MM.1S (cell line): Measurements from ENCODE around the gene CSNK1A1L.

ENCODE experiments used
- DNase-seq: peaks from one replicate; pipeline ENCODE4 v3.0.0-alpha.2; 2015
- H2AFZ ChIP-seq: fragments of 300-600 bp; sonication (generic); 2 replicates; pipeline ENCODE4 v1.6.0; 2016; ENCODE audit warnings: antibody characterized with exemption, low read length
- H3F3A ChIP-seq: fragments of 300-600 bp; sonication (generic); 2 replicates; pipeline ENCODE4 v1.6.1; 2016; ENCODE audit warnings: mild to moderate bottlenecking, antibody characterized with exemption, low read length, moderate library complexity, mixed read lengths; ENCODE audit not compliant: insufficient read depth
- H3K27ac ChIP-seq: fragments of 300-600 bp; sonication (generic); 2 replicates; pipeline ENCODE4 v1.5.1; 2016; ENCODE audit warnings: mild to moderate bottlenecking, low read length
- H3K27me3 ChIP-seq: fragments of 300-600 bp; sonication (generic); replicated peaks from 2 replicates; pipeline ENCODE4 v1.6.0; 2016; ENCODE audit warnings: low read length; ENCODE audit not compliant: insufficient read depth
- H3K36me3 ChIP-seq: fragments of 300-600 bp; sonication (generic); replicated peaks from 2 replicates; pipeline ENCODE4 v1.6.1; 2016; ENCODE audit warnings: mild to moderate bottlenecking, low read length, mixed read lengths; ENCODE audit not compliant: insufficient read depth
- H3K4me1 ChIP-seq: fragments of 300-600 bp; sonication (generic); 2 replicates; pipeline ENCODE4 v1.6.1; 2016; ENCODE audit warnings: low read length, mixed read lengths
- H3K4me2 ChIP-seq: fragments of 300-600 bp; sonication (generic); 2 replicates; pipeline ENCODE4 v1.6.0; 2016; ENCODE audit warnings: low read depth, low read length
- H3K4me3 ChIP-seq: fragments of 300-600 bp; sonication (generic); 2 replicates; pipeline ENCODE4 v1.5.1; 2016; ENCODE audit warnings: low read length, mixed read lengths
- H3K79me2 ChIP-seq: fragments of 300-600 bp; sonication (generic); 2 replicates; pipeline ENCODE4 v1.6.1; 2016; ENCODE audit warnings: mixed run types, low read length, mixed read lengths
- H3K9ac ChIP-seq: fragments of 300-600 bp; sonication (generic); 2 replicates; pipeline ENCODE4 v1.6.1; 2016; ENCODE audit warnings: low read length, mixed read lengths
- H3K9me2 ChIP-seq: fragments of 300-600 bp; sonication (generic); replicated peaks from 2 replicates; pipeline ENCODE4 v1.6.1; 2016; ENCODE audit warnings: mild to moderate bottlenecking, low read length, mixed read lengths; ENCODE audit not compliant: insufficient read depth
- H3K9me3 ChIP-seq: fragments of 300-600 bp; sonication (generic); replicated peaks from 2 replicates; pipeline ENCODE4 v1.6.1; 2016; ENCODE audit warnings: mild to moderate bottlenecking, low read length, mixed read lengths; ENCODE audit not compliant: insufficient read depth
- H4K20me1 ChIP-seq: fragments of 300-600 bp; sonication (generic); 2 replicates; pipeline ENCODE4 v1.6.1; 2016; ENCODE audit warnings: mild to moderate bottlenecking, low read length, moderate library complexity, mixed read lengths; ENCODE audit not compliant: insufficient read depth
- EZH2 ChIP-seq: fragments of 300-600 bp; sonication (generic); optimal IDR thresholded peaks from 2 replicates; pipeline ENCODE3; 2017; ENCODE audit warnings: low read depth, mild to moderate bottlenecking, antibody characterized with exemption, low read length, mixed read lengths
- EZH2phosphoT487 ChIP-seq: fragments of 300-600 bp; sonication (generic); IDR thresholded peaks from 2 replicates; pipeline ENCODE4 v1.6.1; 2018; ENCODE audit warnings: antibody characterized with exemption, low read length
- TF ChIP-seq, protein P1 (sequence below): fragments of 300-600 bp; sonication (generic); IDR thresholded peaks from 2 replicates; pipeline ENCODE4 v1.5.1; 2016; ENCODE audit warnings: antibody characterized with exemption, low read length, mixed read lengths

Gene CSNK1A1L

DNA sequence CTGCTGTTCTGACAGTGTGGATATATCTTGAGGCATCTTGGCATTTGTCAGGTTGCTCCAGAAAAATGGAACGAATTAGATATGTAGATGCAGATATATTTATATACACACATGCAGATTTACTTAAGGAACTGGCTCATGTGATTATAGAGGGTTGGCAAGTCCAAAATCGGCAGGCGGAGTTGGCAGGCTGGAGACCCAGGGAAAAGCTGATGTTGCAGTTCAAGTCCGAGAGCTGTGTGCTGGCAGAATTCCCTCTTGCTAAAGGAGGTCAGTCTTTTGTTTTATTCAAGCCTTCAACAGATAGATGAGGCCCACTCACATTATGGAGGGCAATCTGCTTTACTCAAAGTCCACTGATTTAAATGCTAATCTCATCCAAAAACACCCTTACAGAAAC lies 24.4 kb upstream of the CSNK1A1L start:
- no peaks in the 10 kb centered on the region for H3K36me3 ChIP-seq
- no peaks in the 10 kb centered on the region for H3K9me2 ChIP-seq
- H3K9me3 ChIP-seq = no peaks in the 10 kb centered on the region
- H3K4me1 ChIP-seq = no peaks in the 10 kb centered on the region
- no peaks in the 10 kb centered on the region for H3K27me3 ChIP-seq
- H3K79me2 ChIP-seq = no peaks in the 10 kb centered on the region
- H3K4me3 ChIP-seq = no peak overlapping the region
- no peaks in the 10 kb centered on the region for H3F3A ChIP-seq
- no peak overlapping the region for H3K4me2 ChIP-seq
- H2AFZ ChIP-seq = no peak overlapping the region
- no peak for DNase-seq
- no peak overlapping the region for H3K27ac ChIP-seq
- TF ChIP-seq EZH2 = no peak
- TF ChIP-seq, protein P1, sequence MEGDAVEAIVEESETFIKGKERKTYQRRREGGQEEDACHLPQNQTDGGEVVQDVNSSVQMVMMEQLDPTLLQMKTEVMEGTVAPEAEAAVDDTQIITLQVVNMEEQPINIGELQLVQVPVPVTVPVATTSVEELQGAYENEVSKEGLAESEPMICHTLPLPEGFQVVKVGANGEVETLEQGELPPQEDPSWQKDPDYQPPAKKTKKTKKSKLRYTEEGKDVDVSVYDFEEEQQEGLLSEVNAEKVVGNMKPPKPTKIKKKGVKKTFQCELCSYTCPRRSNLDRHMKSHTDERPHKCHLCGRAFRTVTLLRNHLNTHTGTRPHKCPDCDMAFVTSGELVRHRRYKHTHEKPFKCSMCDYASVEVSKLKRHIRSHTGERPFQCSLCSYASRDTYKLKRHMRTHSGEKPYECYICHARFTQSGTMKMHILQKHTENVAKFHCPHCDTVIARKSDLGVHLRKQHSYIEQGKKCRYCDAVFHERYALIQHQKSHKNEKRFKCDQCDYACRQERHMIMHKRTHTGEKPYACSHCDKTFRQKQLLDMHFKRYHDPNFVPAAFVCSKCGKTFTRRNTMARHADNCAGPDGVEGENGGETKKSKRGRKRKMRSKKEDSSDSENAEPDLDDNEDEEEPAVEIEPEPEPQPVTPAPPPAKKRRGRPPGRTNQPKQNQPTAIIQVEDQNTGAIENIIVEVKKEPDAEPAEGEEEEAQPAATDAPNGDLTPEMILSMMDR = no peak
- no peak for TF ChIP-seq EZH2phosphoT487
- no peak overlapping the region for H3K9ac ChIP-seq
- no peaks in the 10 kb centered on the region for H4K20me1 ChIP-seq

DNA sequence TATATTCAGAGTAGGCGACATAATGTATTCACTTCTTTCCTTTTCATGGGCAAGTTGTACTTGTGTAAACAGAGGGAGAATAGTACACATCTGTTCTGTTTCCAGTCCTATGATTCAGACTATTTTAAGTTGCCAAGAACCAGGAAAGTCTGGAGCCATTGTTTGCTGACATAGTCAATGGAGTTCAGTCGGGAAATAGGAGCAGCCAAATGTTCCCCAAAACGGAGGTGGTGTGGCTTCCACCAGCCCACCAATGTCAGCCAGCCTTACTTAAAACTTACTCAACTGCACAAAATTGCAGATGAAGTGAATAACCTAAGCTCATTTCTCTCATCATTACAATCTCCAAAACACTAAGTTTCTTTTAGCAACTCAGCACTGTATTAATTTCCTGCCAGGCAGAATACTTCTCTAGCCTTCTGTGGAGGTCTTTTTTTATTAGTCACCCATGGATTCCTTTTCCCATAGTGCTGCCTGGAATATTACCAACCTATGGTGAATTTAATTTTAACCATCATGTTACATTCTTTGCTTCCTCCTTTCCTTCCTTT lies 22.3 kb upstream of the CSNK1A1L start:
- Histone ChIP-seq H3K9me2 (no peaks in the 10 kb centered on the region), H3K36me3 (no peaks in the 10 kb centered on the region), H3K9ac (no peak overlapping the region), H3K27ac (no peak overlapping the region), H3K4me1 (no peaks in the 10 kb centered on the region), H2AFZ (no peak overlapping the region), H3F3A (no peaks in the 10 kb centered on the region), H3K9me3 (no peaks in the 10 kb centered on the region), H3K27me3 (no peaks in the 10 kb centered on the region), H3K4me2 (no peak overlapping the region), H4K20me1 (no peaks in the 10 kb centered on the region), H3K79me2 (no peaks in the 10 kb centered on the region), H3K4me3 (no peak overlapping the region)
- no peak for TF ChIP-seq EZH2
- TF ChIP-seq EZH2phosphoT487 = no peak
- no peak for DNase-seq

DNA sequence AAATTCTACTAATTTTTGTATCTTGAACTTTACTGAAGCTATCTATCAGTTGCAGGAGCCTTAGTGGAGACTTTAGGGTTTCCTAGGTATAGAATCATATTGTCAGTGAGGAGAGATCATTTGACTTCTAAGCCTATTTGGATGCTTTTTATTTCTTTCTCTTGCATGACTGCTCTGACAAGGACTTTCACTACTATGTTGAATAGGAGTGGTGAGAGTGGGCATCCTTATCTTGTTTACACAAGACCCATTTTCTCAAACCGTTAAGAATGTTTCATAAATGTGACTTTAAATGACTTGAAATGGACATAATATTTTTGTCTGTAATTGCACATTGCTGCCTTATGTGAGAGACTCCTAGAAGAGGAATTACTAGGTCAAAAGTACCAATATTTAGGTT lies 17.9 kb upstream of the CSNK1A1L start:
- TF ChIP-seq EZH2phosphoT487 (no peak), EZH2 (no peak)
- TF ChIP-seq, protein P1 = no peak
- no peak overlapping the region for H3K9ac ChIP-seq
- no peak for DNase-seq
- H3K9me2 ChIP-seq = no peaks in the 10 kb centered on the region
- H3K36me3 ChIP-seq = no peaks in the 10 kb centered on the region
- H3K4me2 ChIP-seq = no peak overlapping the region
- H3K4me3 ChIP-seq = no peak overlapping the region
- no peak overlapping the region for H3K27ac ChIP-seq
- no peaks in the 10 kb centered on the region for H4K20me1 ChIP-seq
- no peaks in the 10 kb centered on the region for H3F3A ChIP-seq
- H3K4me1 ChIP-seq = no peaks in the 10 kb centered on the region
- no peaks in the 10 kb centered on the region for H3K79me2 ChIP-seq
- H3K9me3 ChIP-seq = no peaks in the 10 kb centered on the region
- H3K27me3 ChIP-seq = no peaks in the 10 kb centered on the region
- no peak overlapping the region for H2AFZ ChIP-seq

DNA sequence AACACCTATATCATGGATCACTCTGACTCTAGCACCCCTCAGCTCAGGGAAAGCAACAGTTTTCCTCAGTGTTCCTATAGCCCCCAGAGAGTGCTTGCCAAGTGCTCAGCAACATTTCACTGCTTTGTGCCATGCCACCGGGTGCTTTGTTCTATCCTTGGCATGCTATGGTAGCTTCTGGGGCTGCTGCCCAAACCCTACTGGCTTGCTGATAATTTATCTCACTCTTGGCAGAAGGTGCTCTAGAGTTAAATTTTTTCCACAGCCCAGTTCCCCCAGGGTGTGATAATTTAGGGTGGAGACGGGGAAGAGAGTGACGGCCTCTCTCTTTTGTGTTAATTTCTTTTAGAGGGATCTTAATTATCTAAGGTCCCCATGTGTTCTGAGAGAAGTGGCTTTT lies 12.6 kb upstream of the CSNK1A1L start:
- no peak overlapping the region for H3K27ac ChIP-seq
- H2AFZ ChIP-seq = no peak overlapping the region
- no peak for TF ChIP-seq EZH2
- TF ChIP-seq, protein P1 = no peak
- no peak for TF ChIP-seq EZH2phosphoT487
- no peak overlapping the region for H3K4me3 ChIP-seq
- H3K4me2 ChIP-seq = no peak overlapping the region
- no peaks in the 10 kb centered on the region for H3K36me3 ChIP-seq
- no peaks in the 10 kb centered on the region for H3K27me3 ChIP-seq
- H3K9me2 ChIP-seq = no peaks in the 10 kb centered on the region
- no peak for DNase-seq
- no peaks in the 10 kb centered on the region for H3K4me1 ChIP-seq
- H3K79me2 ChIP-seq = no peaks in the 10 kb centered on the region
- H3K9ac ChIP-seq = no peak overlapping the region
- no peaks in the 10 kb centered on the region for H3F3A ChIP-seq
- no peaks in the 10 kb centered on the region for H4K20me1 ChIP-seq
- no peaks in the 10 kb centered on the region for H3K9me3 ChIP-seq
